ENCODE data around the gene MTFR2. TPM values are rescaled to one million over a fixed set of nuclear protein-coding genes. Genes with fewer than 3 reads are reported as not detected.

The MTFR2 gene
- total and polyA plus RNA-seq, 2 experiments from 2014 or later = 7.4 to 13.5 TPM

GRCh38 chr6:136232701-136233100 is 17.4 kb downstream of the MTFR2 start:
- H3K9me2 ChIP-seq (ENCODE audit: insufficient read depth) = no peaks in the 10 kb centered on the region
- no peak for DNase-seq (ENCODE audit: low spot score)
- H3F3A ChIP-seq (replicated peaks; ENCODE audit: low read depth) = no peaks in the 10 kb centered on the region
- H3K9me3 Mint-ChIP-seq = no peaks in the 10 kb centered on the region
- H3K27ac Mint-ChIP-seq = no peak overlapping the region
- ATAC-seq = no peak
- no peak overlapping the region for H3K4me3 Mint-ChIP-seq
- H2AFZ ChIP-seq = no peak overlapping the region
- H3K27me3 Mint-ChIP-seq (ENCODE audit: insufficient read depth, low read depth, poor library complexity) = peaks cover 2% of the 10 kb centered on the region
- no peaks in the 10 kb centered on the region for H3K27me3 ChIP-seq (ENCODE audit: insufficient read depth)
- TF ChIP-seq ETS1 (IDR thresholded peaks at IDR 0.05) = no peak
- TF ChIP-seq CREB1 (CRISPR knock-in tag; IDR thresholded peaks at IDR 0.05; ENCODE audit: low read depth) = no peak
- TF ChIP-seq POLR2AphosphoS5 (IDR thresholded peaks at IDR 0.05; ENCODE audit: low read depth) = no peak
- no peak for TF ChIP-seq REST (IDR thresholded peaks at IDR 0.05; ENCODE audit: unreplicated experiment)
- TF ChIP-seq ZNF462 (CRISPR knock-in tag; IDR thresholded peaks at IDR 0.05) = no peak
- TF ChIP-seq EZH2phosphoT487 (IDR thresholded peaks at IDR 0.05; ENCODE audit: unreplicated experiment) = no peak
- TF ChIP-seq ZNF114 (CRISPR knock-in tag; IDR thresholded peaks at IDR 0.05) = no peak
- no peak for TF ChIP-seq CTCF (conservative IDR thresholded peaks at IDR 0.05; ENCODE audit: low read depth in 2 of 2)
- no peak for TF ChIP-seq JUNB (IDR thresholded peaks at IDR 0.05; ENCODE audit: unreplicated experiment)
- TF ChIP-seq EZH2 (IDR thresholded peaks at IDR 0.05; ENCODE audit: low read depth, unreplicated experiment) = no peak
- TF ChIP-seq ZNF331 (CRISPR knock-in tag; IDR thresholded peaks at IDR 0.05; ENCODE audit: low read depth) = no peak
- no peak for TF ChIP-seq STAT1 (IDR thresholded peaks at IDR 0.05; ENCODE audit: unreplicated experiment)
- TF ChIP-seq NANOG (IDR thresholded peaks at IDR 0.05; ENCODE audit: borderline replicate concordance) = no peak
- H3K4me1 Mint-ChIP-seq = no peaks in the 10 kb centered on the region; the same call in 2 of the 3 replicates
- 0 out of 2 replicates have a peak, but pooled peaks cover 5% of the 10 kb centered on the region for H3K36me3 ChIP-seq (ENCODE audit: insufficient read depth)
- no peak overlapping the region for H3K4me2 ChIP-seq
- H3K4me3 ChIP-seq = no peak overlapping the region
- H3K4me1 ChIP-seq (ENCODE audit: insufficient read depth) = no peaks in the 10 kb centered on the region
- no peaks in the 10 kb centered on the region for H3K79me2 ChIP-seq (replicated peaks; ENCODE audit: insufficient read depth)
- H4K20me1 ChIP-seq (replicated peaks; ENCODE audit: insufficient read depth) = no peaks in the 10 kb centered on the region; the same call in 1 of the 2 replicates
- no peak overlapping the region for H3K27ac ChIP-seq (ENCODE audit: low read depth)
- peaks cover 9% of the 10 kb centered on the region; the same call in 2 of the 3 replicates for H3K36me3 Mint-ChIP-seq (ENCODE audit: low read depth)
